Heart left ventricle (tissue), 13 donors: ENCODE data around the gene IFNLR1.

ENCODE experiments used
- CTCF ChIP-seq, 12 donors: fragments of 200-600 bp; sonication (generic) in 4 of 12; IDR thresholded peaks; one replicate each; pipeline versions ENCODE4 v1.5.0 to v1.8.0; 2018 to 2022; ENCODE audit warnings: antibody characterized with exemption in 12 of 12, mild to moderate bottlenecking in 5 of 12
- POLR2A ChIP-seq, 2 donors: fragments of 450-650 bp; IDR thresholded peaks; one replicate each; pipeline ENCODE4 v1.6.1; 2017; ENCODE audit warnings: antibody characterized with exemption in 2 of 2, mild to moderate bottlenecking in 2 of 2, moderate library complexity in 2 of 2
- donor health status: ischemic (EF 13 %, LVEDD 7.1; RV severe dilation, severe dysfunction).
- donor health status: DM: no; HTN: yes; CAD: no.
- donor health status: DM: no; HTN: no; CAD: no.
- donor health status: ischemic (EF 25% LVEDD 6.9; RV normal size, moderate dysfunction).
- donor health status: ischemic (EF 25% LVEDD 5.7; RV mildly dilated, moderate dysfunction).
- donor health status: ischemic (EF 35%, LVEDD 5.7; RV mildly dilated, moderate dysfunction).
- donor health status: nonischemic (EF 11% LVEDD 7.7; RV severe dilation, severe dysfunction).
- donor health status: DM: yes; HTN: yes; CAD: no.
- donor health status: PGD.
- donor health status: ischemic (EF 29% LVEDD 5.4; RV normal size, mild dysfunction).
- donor health status: nonischemic (EF 23%, LVEDD 6.1; RV moderate dilation, normal function).

- TF ChIP-seq CTCF (IDR thresholded peaks at IDR 0.05) (no peak), POLR2A (IDR thresholded peaks at IDR 0.05) (no peak)
Observed at GRCh38 chr1:24149866-24150233, 37.2 kb downstream of the IFNLR1 start.
